Astrocyte (in vitro differentiated cells and primary cell): Measurements from ENCODE around the gene OR56A5.

ENCODE experiments used
- EZH2 ChIP-seq: IDR thresholded peaks from 2 replicates; pipeline ENCODE4 v1.6.1; 2012; ENCODE audit warnings: mild to moderate bottlenecking, low read length, inconsistent platforms; ENCODE audit not compliant: insufficient read depth
- TF ChIP-seq, protein P1 (sequence below): IDR thresholded peaks from 2 replicates; pipeline ENCODE4 v1.5.1; 2011; ENCODE audit warnings: low read depth, mild to moderate bottlenecking, inconsistent platforms, low read length, moderate library complexity; ENCODE audit not compliant: insufficient read depth

DNA sequence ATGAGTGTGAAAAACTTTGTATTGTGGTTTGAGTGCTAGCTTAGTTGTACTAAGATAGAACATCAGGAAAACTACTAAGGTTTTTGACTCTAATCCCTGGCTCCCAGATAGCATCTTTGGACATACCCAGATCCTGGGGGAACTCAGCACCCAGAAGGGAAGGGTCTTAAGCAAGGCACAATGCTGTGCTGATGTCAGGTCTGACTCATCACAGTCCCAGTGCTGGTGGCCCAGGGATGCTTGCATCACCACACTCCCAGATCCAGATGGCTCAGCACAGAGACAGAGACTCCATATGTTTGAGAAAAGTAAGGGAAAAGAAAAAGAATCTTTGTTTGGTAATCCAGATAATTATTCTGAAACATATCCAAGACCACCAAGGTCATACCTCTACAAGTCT, 44.5 kb downstream of the OR56A5 start:
- TF ChIP-seq, protein P1, sequence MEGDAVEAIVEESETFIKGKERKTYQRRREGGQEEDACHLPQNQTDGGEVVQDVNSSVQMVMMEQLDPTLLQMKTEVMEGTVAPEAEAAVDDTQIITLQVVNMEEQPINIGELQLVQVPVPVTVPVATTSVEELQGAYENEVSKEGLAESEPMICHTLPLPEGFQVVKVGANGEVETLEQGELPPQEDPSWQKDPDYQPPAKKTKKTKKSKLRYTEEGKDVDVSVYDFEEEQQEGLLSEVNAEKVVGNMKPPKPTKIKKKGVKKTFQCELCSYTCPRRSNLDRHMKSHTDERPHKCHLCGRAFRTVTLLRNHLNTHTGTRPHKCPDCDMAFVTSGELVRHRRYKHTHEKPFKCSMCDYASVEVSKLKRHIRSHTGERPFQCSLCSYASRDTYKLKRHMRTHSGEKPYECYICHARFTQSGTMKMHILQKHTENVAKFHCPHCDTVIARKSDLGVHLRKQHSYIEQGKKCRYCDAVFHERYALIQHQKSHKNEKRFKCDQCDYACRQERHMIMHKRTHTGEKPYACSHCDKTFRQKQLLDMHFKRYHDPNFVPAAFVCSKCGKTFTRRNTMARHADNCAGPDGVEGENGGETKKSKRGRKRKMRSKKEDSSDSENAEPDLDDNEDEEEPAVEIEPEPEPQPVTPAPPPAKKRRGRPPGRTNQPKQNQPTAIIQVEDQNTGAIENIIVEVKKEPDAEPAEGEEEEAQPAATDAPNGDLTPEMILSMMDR: no peak
- no peak for TF ChIP-seq EZH2
